Ovary (tissue), 9 donors: ENCODE results near the gene DHRS7B. TPM values are rescaled to one million over a fixed set of nuclear protein-coding genes. Genes with fewer than 3 reads are reported as not detected.
"Not testable (repeated sequence)": the region's sequence is repeated elsewhere in the genome, so short reads cannot be mapped to it uniquely, and the experiment has no call there.

Experiments
- DNase-seq, 5 donors: peaks; one replicate each; pipeline ENCODE4 v3.0.0-alpha.2; 2019 to 2020
- H3K27ac ChIP-seq, 2 donors: fragments of 200-600 bp; one replicate each; pipeline versions ENCODE4 v1.5.1 to v1.8.0; 2019 to 2022
- H3K27me3 ChIP-seq: fragments of 200-600 bp; one replicate; pipeline ENCODE4 v1.8.0; 2022
- H3K36me3 ChIP-seq: fragments of 200-600 bp; sonication (generic); one replicate; pipeline ENCODE4 v1.5.1; 2019
- H3K4me1 ChIP-seq: one replicate; pipeline ENCODE4 v1.8.1; 2013; ENCODE audit warnings: mild to moderate bottlenecking, moderate library complexity; ENCODE audit not compliant: insufficient read depth
- H3K4me3 ChIP-seq: fragments of 200-600 bp; sonication (generic); one replicate; pipeline ENCODE4 v1.5.1; 2017
- H3K9me3 ChIP-seq, 2 donors: fragments of 200-600 bp in 1 of 2; sonication (generic) in 1 of 2; one replicate each; pipeline versions ENCODE4 v1.5.1 to v1.8.1; 2013 to 2019; ENCODE audit warnings: mild to moderate bottlenecking in 1 of 2, moderate library complexity in 1 of 2
- CTCF ChIP-seq, 3 donors: fragments of 450-650 bp in 2 of 3; fragments of 200-600 bp in 1 of 3; IDR thresholded peaks; one replicate each; pipeline versions ENCODE4 v1.5.1 to v1.8.0; 2016 to 2022; ENCODE audit warnings: antibody characterized with exemption in 3 of 3, mild to moderate bottlenecking in 1 of 3
- EP300 ChIP-seq: sonication (generic); formaldehyde crosslinking; IDR thresholded peaks from one replicate; pipeline ENCODE4 v1.6.1; 2017; ENCODE audit warnings: antibody characterized with exemption
- POLR2A ChIP-seq: fragments of 450-650 bp; IDR thresholded peaks from one replicate; pipeline ENCODE4 v1.6.1; 2017; ENCODE audit warnings: antibody characterized with exemption, mild to moderate bottlenecking, moderate library complexity
- WGBS, 3 donors: extraction: QIAGEN DNeasy Blood & Tissue Kit in 1 of 3; methylation state at CpG; one replicate each; pipeline versions ENCODE4 v1.1.5 to v1.1.7; 2013 to 2017; 5-methylcytosine and 5-hydroxymethylcytosine counted together
- intact Hi-C, 4 donors: fragments of 100-400 bp; cut with DNase I; formaldehyde crosslinking; loops; one replicate each; pipeline versions ENCODE4 v1.11.0 to v1.15.1; 2022 to 2023
- polyA plus RNA-seq, 2 donors: library from polyadenylated mRNA; stranded (reverse); fragments of 200-250 nt in 1 of 2; fragments of 350-450 nt in 1 of 2; fragmentation: Illumina TruSeq in 1 of 2; extraction: RNeasy Lipid Tissue Mini Kit (QIAGEN cat#74804) in 1 of 2; gene quantifications; one replicate each; pipeline ENCODE4 v1.2.3, GENCODE V29; 2013 to 2014
- total RNA-seq, 7 donors: library from RNA; depleted of rRNA in 2 of 7; stranded (reverse); fragments of >200 nt in 2 of 7; fragmentation: NEBNext Ultra II Directional in 3 of 7; extraction: Animal tissue kit (Norgen Biotek cat#: 25700) in 3 of 7; gene quantifications; one replicate each; pipeline versions ENCODE4 v1.1.0 to v1.2.4, GENCODE V29; 2016 to 2023
- donor health status: DM: no; HTN: no; CAD: no; lungs with moderate emphysema.
- donor health status: DM: no; HTN: no; CAD: no.
- donor health status: Bipolar disorder and iron deficiency.
- donor health status: DM: yes; HTN: yes; CAD: no.
- donor health status: DM: no; HTN: no; CAD: no.
- donor health status: DM: yes; HTN: yes; CAD: no.

DHRS7B gene
- total and polyA plus RNA-seq, 9 donors = 10.7 to 28.3 (median 17.4) TPM

GRCh38 chr17:21191698-21192097, 64.9 kb downstream of the DHRS7B start:
- H3K36me3 ChIP-seq = no peaks in the 10 kb centered on the region
- no peak for DNase-seq
- peaks cover 8% of the 10 kb centered on the region for H3K4me1 ChIP-seq
- no peaks in the 10 kb centered on the region for H3K9me3 ChIP-seq
- 5 to 10% (median 10%) methylated on average over 2 of the region's 2 CpGs for WGBS, 3 donors
- no peak overlapping the region for H3K27ac ChIP-seq
- TF ChIP-seq POLR2A = no peak
- no peak for TF ChIP-seq CTCF (IDR thresholded peaks at IDR 0.05)
- no peak for TF ChIP-seq EP300
- H3K4me3 ChIP-seq = no peak overlapping the region
- no peaks in the 10 kb centered on the region for H3K27me3 ChIP-seq
- intact Hi-C loops = no loop called here

DNA sequence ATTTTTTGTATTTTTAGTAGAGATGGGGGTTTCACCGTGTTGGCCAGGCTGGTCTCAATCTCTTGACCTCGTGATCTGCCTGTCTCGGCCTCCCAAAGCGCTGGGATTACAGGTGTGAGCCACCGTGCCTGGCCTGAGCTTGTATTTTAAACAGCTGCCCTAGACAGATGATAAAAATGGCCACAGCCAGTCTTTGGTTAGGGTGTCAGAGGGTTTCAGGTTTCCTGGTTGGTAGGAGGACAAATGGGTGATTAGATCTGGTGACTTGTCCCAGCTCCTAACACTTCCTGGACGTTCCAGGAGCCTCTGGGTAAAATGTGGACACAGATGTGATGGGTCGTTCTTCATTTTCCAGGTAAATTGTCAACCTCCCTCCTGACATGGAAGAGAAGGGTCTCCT, 65.7 kb downstream of the DHRS7B start:
- H3K9me3 ChIP-seq, H3K4me3 ChIP-seq, intact Hi-C loops, DNase-seq, H3K27ac ChIP-seq, H3K27me3 ChIP-seq, H3K4me1 ChIP-seq, H3K36me3 ChIP-seq: not testable (repeated sequence)
- WGBS, 3 donors = 91 to 94% (median 94%) methylated on average over 7 of the region's 7 CpGs

- no peak overlapping the region for H3K27ac ChIP-seq
- DNase-seq = no peak
- intact Hi-C loops = no loop called here
- H3K9me3 ChIP-seq = no peaks in the 10 kb centered on the region
- 70 to 78% (median 72%) methylated on average over 5 of the region's 5 CpGs for WGBS, 3 donors
- H3K4me3 ChIP-seq = no peak overlapping the region
- no peaks in the 10 kb centered on the region for H3K27me3 ChIP-seq
- no peaks in the 10 kb centered on the region for H3K36me3 ChIP-seq
- H3K4me1 ChIP-seq = peaks cover 8% of the 10 kb centered on the region
- TF ChIP-seq CTCF (IDR thresholded peaks at IDR 0.05) (no peak), EP300 (no peak), POLR2A (no peak)
These were observed 66.3 kb downstream of the DHRS7B start for GRCh38 chr17:21193031-21193430.

GRCh38 chr17:21194226-21194625, 67.5 kb downstream of the DHRS7B start:
- H3K36me3 ChIP-seq = no peaks in the 10 kb centered on the region
- DNase-seq = peak in 1 of 5 donors; percentile 34
- peak overlapping the region in 1 of 2 donors; percentile 30 for H3K27ac ChIP-seq
- TF ChIP-seq CTCF (IDR thresholded peaks at IDR 0.05) = no peak
- H3K27me3 ChIP-seq = no peaks in the 10 kb centered on the region
- intact Hi-C loops = no loop called here
- H3K4me1 ChIP-seq = peaks cover 8% of the 10 kb centered on the region
- no peak overlapping the region for H3K4me3 ChIP-seq
- WGBS, 3 donors = 12 to 14% (median 13%) methylated on average over 8 of the region's 8 CpGs
- no peaks in the 10 kb centered on the region for H3K9me3 ChIP-seq

DNA sequence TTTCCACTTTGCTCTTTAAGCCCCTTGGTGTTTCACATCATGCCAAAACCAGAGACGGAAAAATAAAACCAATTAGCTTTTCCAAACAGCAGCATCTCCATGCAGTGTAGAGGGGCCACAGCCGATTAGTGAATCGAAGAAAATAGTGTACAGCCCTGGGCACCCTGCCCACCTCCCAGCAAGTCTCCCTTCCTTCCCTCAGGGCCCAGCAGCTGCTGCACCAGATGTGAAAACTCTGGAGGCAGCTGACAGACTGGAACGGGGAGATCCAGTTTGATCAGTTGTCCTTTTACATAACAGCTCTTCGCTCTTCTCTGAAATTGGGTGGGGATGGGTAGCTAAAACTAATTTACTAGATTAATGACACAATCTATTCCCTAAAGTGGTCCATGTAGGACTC, 67.9 kb downstream of the DHRS7B start:
- TF ChIP-seq CTCF (IDR thresholded peaks at IDR 0.05) = no peak
- no peak for TF ChIP-seq EP300
- TF ChIP-seq POLR2A = no peak
- H3K4me1 ChIP-seq = peaks cover 8% of the 10 kb centered on the region
- no peaks in the 10 kb centered on the region for H3K9me3 ChIP-seq
- peak; percentile 52 to 84 (median 78) for DNase-seq
- H3K4me3 ChIP-seq = no peak overlapping the region
- H3K36me3 ChIP-seq = no peaks in the 10 kb centered on the region
- H3K27me3 ChIP-seq = no peaks in the 10 kb centered on the region
- intact Hi-C loops = no loop called here
- H3K27ac ChIP-seq = peak overlapping the region in 1 of 2 donors; percentile 41
- 8 to 14% (median 9%) methylated on average over 5 of the region's 5 CpGs for WGBS, 3 donors
